ENCODE measurements around the gene BTN3A1.

Gene BTN3A1

GRCh38 chr6:26379740-26380139 is 22.3 kb upstream of the BTN3A1 start:
- DNase-seq = no peak

DNA sequence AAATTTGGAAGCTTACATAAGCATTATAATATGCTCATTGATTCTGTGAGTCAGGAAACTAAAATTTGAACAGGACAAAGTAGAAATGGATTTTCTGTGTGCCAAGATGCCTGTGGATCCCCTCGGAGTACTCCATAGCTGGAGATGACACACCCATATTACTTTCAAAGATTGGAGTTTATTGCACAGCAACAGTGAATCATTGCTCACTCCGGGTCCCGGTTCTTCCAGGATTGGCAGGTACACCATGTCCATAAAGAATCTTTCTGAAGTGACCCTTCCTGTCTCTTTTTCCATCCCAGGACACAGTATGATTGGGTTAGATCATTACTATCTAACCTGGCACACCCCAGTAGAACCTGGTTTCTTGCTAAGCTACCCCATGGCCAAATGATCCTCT is 21.8 kb upstream of the BTN3A1 start:
- DNase-seq = no peak

GRCh38 chr6:26382121-26382520 is 20.0 kb upstream of the BTN3A1 start:
- DNase-seq = no peak

DNA sequence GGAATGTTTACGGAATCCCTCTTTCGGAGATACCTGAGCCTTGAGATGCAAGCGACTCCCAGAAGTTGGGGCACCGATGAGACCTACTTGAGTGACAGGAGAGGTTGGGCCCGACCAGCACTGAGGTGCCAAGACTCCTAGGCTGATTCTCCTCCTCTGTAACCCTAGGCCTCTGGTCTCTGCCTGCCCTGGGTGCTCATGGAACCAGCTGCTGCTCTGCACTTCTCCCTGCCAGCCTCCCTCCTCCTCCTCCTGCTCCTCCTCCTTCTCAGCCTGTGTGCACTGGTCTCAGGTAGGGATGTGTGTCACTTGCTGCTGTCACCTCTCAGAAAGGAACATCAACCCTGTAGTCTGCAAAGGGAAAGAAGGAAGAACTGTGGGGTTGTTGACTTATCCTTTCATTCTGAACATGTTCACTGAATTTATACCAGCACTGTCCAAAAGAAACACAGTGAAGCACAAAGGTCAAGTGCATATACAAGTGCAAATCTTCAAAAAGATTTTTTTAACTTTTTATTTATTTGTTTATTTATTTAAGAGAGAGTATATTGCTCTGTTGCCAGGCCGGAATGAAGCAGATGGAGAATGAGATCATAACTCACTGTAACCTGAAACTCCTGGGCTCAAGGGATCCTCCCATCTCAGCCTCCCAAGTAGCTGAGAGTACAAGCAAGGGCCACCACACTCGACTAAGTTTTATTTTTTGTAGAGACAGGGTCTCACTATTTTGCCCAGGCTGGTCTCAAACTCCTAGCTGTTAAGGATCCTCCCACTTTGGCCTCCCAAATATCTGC is 18.3 kb upstream of the BTN3A1 start:
- peak; percentile 30 for DNase-seq

GRCh38 chr6:26385734-26386125 is 16.3 kb upstream of the BTN3A1 start:
- no peak for DNase-seq

GRCh38 chr6:26387565-26387964 is 14.5 kb upstream of the BTN3A1 start:
- DNase-seq = no peak

DNA sequence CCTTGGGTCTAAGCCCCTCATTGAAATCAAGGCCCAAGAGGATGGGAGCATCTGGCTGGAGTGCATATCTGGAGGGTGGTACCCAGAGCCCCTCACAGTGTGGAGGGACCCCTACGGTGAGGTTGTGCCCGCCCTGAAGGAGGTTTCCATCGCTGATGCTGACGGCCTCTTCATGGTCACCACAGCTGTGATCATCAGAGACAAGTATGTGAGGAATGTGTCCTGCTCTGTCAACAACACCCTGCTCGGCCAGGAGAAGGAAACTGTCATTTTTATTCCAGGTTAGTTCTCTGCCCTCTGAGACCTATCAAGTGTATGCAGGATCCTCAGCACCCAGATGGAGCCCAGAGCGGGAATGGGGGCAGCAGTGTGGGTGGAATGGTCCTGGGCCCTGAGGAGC is 14.1 kb upstream of the BTN3A1 start:
- no peak for DNase-seq

GRCh38 chr6:26388441-26388840 is 13.6 kb upstream of the BTN3A1 start:
- no peak for DNase-seq

DNA sequence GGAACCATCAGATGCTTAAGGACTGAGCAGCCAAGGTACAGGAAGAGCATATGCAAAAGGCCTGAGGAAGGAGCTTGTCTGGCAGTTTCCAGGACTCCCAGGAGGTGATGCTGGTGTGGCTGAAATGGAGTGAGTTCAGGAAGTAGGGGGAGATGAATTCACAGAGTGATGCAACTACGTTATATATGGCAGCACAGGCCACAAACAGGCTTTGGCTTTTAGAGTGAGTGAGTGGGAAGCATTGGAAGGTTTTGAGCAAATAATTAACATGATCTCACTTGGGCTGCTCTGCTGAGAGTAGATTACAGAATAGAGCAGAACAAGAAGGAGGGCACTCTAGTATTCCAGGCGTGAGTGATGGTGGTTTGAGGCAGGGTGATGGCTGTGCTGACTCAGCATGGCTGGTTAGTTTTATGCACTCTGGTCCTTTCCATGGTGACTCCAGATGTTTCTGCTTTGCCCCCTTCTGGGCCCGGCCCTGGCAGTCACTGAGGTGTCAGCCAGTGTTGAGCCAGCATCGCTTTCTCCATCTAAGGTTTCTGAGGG is 12.7 kb upstream of the BTN3A1 start:
- DNase-seq = no peak

- no peak for DNase-seq
These were observed 11.5 kb upstream of the BTN3A1 start for GRCh38 chr6:26390531-26390930.

DNA sequence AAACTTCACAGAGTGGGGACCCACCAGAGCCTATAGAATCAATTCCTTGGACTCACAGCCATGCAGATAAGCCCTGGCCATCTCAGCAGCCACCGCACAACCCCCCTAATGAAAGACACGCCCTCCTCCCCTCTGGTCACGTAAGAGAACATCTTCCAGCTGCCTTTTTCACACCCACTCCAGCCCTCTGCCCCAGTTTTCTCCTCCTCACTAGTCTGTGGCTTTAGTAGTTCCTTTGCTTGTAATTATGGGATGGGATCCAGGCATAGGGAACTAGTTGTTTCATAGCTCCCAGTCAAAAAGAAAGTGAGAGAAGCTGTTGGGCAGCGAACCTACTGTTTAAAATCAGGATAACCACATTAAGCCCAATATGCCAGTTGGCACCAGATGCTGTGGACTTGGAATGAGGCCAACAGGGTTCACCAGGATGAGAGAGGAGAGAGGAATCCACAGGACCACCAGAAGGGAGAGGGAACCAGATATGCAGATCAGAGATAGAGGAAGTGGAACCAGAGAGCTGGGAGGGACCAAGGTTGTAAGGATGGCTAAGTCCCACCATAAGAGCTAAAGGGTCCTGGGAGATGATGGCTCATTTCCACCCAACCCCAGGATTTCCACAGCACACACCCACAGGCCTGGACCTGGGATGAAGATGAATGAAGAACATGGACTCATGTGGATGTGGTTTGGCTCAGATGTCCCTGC is 9.0 kb upstream of the BTN3A1 start:
- no peak for DNase-seq

DNA sequence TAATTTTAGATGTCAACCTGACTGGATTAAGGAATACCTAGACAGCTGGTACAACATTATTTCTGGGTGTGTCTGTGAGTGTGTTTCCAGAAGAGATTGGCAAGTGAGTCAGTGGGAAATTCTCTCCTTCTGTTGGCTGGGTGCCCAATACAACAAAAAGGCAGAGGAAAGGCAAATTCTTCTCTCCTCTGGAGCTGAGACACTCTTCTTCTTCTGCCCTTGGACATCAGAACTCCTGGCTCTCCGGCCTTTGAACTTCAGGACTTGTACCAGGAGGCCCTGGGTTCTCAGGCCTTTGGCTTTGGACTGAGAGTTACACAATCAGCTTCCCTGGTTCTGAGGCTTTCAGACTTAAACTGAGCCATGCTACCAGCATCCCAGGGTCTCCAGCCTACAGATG is 7.8 kb upstream of the BTN3A1 start:
- peak; percentile 52 for DNase-seq

GRCh38 chr6:26398555-26398954 is 3.5 kb upstream of the BTN3A1 start:
- no peak for DNase-seq

DNA sequence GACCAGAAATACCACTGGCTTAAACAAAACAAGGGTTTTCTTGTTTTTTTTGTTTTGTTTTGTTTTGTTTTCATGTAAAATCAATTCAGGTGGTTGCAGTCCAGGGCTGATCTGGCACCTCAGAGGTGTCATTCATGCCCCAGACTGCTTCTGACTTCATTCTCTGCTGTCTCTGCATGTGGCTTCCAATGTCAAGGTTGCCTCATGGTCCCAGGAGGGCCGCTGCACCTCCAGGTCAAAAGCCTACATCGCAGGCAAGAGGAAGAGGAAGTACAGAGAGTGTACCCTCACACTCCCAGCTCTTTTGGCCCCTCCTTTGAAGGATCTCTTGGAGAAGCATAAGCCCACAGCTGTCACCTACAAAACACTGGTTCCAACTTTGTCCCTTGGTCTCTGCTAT is 1.4 kb upstream of the BTN3A1 start:
- DNase-seq = peak; percentile 33

- DNase-seq = no peak
These were observed 587 bp upstream of the BTN3A1 start for GRCh38 chr6:26401389-26401986.

DNA sequence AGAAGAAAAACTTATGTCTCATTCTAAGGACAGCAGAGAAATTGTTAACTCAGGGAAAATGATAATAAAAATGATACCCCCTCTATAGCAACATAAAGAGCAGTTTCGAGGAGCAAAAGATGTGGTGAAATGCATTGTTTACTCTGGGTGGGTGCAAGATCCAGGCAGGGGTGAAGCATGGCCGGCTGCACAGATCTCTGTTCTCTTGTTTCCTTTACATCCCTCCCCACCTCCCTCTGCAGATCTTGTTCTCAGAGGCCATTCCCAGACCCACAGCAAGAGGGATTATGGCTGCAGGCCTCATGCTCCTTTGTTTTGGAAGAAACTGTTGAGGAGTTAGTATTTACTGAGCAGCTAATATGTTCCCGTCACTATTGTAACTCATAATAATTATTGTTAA is 1.8 kb downstream of the BTN3A1 start:
- DNase-seq = no peak

DNA sequence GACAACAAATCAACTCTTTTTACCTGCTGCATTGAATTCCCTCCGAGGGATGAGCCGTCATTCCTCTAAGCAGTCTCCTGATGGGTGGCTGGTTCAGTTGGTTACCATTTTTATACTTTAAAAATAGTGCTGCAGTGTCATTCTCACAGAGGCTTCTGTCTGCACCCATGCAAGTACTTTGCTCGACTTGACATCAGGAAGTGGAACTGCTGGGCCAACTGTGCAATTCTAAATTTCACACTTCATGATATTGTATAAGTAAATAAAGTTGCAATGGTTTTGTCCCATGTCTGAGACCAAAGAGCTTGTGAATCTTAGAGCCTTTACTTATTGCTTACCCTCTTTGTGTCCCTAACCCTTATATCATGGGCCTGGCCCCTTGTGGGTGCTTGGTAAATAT is 2.5 kb downstream of the BTN3A1 start:
- DNase-seq = no peak

- DNase-seq = no peak
These were observed 7.0 kb downstream of the BTN3A1 start for GRCh38 chr6:26408828-26409730.

DNA sequence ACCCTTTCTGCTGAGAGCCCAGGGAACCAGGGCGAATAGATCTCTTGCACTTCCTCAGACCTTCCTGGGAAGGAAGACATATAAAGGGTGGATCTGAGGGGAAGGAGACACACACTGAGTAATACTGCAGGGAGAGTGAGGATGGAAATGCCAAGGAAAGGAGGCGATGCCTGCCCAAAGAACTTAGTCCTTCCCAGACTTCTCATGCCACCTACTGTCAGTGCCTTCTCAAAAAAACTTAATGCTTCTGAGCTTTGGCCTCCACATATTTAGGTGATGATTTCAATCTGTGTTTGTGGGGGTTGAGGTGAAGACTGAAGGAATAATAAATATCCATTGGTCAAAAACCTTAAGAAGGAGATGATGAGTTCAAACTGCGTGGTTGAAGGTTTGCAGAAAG is 9.7 kb downstream of the BTN3A1 start:
- no peak for DNase-seq

- no peak for DNase-seq
These were observed 10.2 kb downstream of the BTN3A1 start for GRCh38 chr6:26412228-26412627.

DNA sequence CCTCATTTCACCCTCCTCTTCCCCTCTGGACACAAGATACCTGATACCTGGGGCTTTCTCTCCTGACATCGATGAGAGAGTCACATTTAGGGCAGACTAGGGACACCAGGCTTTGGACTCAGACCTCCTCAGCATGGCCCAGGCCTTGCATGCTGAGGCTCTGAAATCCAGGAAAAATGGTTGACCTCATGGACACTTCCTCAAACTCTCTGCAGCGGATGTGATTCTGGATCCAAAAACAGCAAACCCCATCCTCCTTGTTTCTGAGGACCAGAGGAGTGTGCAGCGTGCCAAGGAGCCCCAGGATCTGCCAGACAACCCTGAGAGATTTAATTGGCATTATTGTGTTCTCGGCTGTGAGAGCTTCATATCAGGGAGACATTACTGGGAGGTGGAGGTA is 10.9 kb downstream of the BTN3A1 start:
- DNase-seq = no peak

GRCh38 chr6:26414281-26414680 is 12.2 kb downstream of the BTN3A1 start:
- DNase-seq = peak; percentile 75
